ENCODE measurements around the gene ARHGAP6.

ARHGAP6 gene

DNA sequence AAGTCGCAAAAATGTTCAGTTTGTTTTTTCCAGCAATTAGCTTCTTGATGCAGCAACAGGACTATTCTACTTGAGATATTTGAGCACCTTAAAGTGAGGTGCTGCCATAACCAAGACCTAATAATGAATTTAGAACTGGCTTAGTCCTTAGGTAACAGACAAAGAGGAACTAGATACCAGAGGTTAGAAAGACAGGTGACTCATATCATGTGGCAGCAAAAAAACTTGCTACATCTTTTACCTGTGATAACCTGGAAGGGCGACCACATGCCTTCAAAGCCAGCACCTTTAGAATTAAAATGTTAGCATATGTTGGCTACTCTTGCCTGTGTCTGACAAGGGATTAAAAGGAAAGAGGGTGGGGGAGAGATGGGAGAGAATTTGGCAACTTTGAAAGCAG is 90.4 kb downstream of the ARHGAP6 start:
- no peak for DNase-seq (ENCODE audit: low spot score)

- DNase-seq (ENCODE audit: low spot score), result no peak
Observed at GRCh38 chrX:11567528-11568220, 98.0 kb downstream of the ARHGAP6 start.

- no peak for DNase-seq (ENCODE audit: low spot score)
Observed at GRCh38 chrX:11566789-11567188, 98.9 kb downstream of the ARHGAP6 start.

DNA sequence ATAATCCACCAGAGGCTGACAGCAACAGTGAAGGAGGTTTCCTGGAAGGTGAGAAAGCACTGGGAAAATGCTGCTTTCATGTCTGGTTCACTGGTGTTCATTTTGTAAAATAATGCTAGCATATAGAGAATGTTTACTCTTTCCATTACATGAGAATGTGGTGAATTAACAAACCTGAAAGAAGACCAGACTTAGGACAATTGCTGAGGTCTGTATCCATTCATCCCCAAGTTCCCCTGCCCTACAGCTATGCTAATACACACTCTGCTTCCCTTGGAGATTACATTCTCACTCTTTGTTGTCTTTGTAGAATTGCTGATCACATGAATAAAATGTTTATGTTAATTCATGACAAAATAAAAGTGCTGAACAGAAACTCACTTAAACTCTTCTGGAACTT is 99.5 kb downstream of the ARHGAP6 start:
- DNase-seq (ENCODE audit: low spot score), result no peak

DNA sequence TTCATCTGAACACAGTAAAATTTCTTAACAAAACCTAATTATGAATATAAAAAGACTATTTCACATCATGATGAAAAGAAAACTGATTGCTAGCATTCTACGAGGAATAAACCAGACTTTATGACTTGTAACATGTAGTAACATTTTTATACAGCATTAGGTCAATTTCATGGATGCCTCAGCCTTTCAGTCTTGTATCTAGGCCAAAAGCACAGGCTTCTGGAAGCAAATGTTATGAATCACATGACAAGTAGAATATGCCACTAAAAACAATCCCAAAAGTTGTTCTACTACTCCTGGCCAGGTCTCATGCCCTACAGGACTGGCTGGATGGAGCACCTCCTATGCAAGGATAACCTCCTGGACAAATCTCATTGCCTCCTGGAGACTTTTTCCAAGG is 101.2 kb downstream of the ARHGAP6 start:
- no peak for DNase-seq (ENCODE audit: low spot score)

DNA sequence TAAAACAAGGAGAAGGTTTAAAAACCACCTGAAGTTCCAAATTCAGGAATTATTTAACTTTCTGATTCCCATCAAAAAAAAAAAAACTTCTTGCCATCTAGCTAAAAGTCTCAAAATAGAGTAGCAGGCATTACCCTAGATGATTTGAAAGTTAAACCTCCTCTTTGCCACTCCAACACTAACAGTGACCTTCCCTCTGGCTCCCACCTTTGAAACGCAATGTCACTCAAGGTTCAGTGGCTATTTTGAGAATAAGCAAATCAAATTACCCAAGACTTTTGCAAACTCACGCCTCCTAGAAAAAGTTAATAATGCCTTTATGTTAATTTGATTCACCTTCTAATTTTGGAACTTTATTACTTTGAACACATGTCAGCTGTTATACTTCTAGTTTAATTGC is 103.2 kb downstream of the ARHGAP6 start:
- no peak for DNase-seq (ENCODE audit: low spot score)

- peak; percentile 11 for DNase-seq (ENCODE audit: low spot score)
Observed at GRCh38 chrX:11558972-11559371, 106.7 kb downstream of the ARHGAP6 start.

DNA sequence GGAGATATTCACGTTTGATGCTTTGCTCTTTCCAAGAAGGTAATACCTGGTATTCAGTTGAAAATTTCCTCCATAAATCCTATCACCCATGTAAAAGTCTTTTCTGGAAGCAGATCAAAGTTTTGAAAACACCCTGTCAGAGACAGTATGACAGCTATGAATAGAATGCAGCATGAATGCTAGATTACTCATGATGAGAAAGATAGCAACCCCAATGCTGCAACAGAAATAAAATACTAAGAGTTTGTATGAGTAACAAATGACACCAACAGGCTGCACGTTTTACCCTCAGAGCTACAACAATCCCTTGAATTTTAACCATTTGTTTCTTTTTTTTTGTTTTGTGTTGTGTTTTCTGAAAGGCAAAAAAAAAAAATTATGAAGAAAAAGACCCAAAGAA is 108.6 kb downstream of the ARHGAP6 start:
- DNase-seq (ENCODE audit: low spot score), result no peak

GRCh38 chrX:11555759-11556158 is 110.0 kb downstream of the ARHGAP6 start:
- DNase-seq (ENCODE audit: low spot score), result no peak

DNA sequence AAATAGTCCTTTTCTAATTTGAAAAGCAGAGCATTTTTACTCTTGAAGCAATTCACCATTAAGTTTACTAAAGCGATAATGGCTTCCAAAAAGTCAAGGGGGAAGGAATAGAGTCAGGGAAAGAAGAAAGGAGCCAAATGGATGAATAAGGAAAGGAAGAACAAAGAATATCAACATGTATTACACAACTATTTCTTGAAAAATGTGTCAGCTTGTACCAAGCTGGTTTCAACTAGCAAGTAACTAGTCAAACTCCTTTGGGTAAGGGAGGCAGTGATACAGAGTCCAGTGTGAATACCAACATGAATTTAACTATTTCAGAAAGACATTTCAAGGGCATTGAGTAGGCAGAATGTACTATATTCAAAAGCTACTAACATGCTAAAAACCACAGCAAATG is 112.1 kb downstream of the ARHGAP6 start:
- DNase-seq (ENCODE audit: low spot score), result no peak

GRCh38 chrX:11551151-11551550 is 114.6 kb downstream of the ARHGAP6 start:
- DNase-seq (ENCODE audit: low spot score), result no peak

GRCh38 chrX:11546917-11547316 is 118.8 kb downstream of the ARHGAP6 start:
- no peak for DNase-seq (ENCODE audit: low spot score)

GRCh38 chrX:11543249-11543648 is 122.5 kb downstream of the ARHGAP6 start:
- no peak for DNase-seq (ENCODE audit: low spot score)

DNA sequence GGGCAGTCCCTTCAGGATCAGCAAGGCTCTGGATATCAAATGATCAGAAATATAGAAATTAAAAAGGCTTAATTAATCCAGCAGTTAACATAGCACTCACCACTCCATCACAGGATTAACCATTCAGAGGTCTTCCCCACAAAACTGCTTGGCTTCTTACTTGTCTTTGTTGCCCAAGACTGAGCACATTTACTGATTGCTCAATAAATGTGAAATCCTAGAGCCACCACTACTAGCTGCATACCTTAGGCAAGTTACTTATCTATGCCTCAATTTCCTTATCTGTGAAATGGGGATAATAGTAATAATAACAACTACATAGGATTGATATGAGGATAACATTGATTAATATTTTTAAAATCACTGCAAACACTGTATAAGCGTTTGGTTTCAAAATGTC is 124.2 kb downstream of the ARHGAP6 start:
- no peak for DNase-seq (ENCODE audit: low spot score)

DNA sequence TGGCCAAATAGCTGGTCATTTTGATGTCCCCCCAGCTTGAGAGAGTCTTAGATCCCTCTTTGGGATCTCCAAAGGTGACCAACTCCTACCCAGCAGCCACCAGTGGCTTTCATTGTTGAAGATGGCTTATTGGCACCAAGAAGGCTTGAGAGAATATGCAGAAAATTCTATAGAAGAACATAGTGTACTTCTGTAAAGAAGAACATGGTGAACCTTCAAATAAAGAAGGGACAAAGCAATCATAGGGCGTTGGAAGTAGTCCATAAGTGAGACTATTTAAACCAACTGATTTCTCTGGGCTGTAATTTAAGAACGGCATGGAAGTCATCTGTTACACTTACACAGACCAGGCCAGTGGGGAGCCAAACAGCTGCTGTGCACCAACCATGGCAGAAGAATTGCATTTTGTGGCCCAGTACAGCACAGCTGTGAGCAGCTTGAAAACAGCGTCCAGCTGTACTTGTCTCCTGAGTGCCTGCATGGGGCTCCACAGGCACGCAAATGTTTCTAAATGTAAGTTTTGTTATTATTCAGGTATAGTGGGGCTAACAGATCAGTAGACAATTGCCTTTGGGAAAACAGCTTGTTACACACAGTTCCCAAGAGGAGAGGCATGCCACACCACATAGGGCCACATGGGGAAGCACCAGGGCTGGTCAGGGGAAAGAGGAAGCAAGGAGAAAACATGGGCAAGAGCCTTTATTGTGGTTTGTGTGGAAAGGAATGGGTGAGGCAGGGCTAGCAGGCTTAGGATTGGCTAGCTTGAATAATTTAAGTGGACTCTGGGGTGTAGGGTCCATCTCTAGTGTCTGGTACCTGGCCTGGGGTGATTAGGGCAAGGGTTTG is 125.0 kb downstream of the ARHGAP6 start:
- no peak for DNase-seq (ENCODE audit: low spot score)

- DNase-seq (ENCODE audit: low spot score), result no peak
Observed at GRCh38 chrX:11537141-11537540, 128.6 kb downstream of the ARHGAP6 start.

DNA sequence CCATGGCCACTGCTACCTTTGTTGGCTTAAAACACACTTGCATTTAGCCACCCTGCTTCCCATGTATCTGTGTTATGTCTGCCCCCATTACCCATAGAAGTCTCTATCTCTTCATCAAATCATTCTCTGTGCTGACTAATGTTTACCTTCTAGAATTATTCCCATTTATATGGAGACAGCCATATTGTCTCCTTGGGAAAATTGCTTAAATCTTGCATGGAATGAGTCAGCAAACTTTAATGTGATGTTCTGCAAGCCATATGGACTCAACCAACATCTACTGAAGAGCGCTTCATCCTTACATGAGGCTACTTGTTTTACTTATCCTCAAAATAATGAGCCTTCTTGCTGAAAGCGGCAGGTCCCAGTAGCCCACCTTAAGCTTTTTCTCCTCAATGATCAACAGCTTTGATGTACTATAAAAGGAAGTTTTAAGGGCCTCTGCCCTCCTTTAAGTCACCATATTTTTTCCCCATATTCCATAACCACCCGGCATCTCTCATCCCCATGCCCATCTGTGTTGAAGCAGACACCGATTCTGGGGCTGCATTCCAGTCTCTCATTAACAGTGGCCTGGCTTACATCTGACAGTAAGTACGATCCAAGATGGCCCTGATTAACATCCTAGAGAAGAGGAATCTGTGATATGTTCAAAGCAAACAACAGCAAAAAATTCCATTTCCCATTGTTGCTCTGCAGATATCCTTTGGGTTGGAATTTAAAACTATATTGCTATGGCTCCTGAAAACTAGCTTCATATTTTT is 130.4 kb downstream of the ARHGAP6 start:
- no peak for DNase-seq (ENCODE audit: low spot score)

GRCh38 chrX:11533199-11533651 is 132.5 kb downstream of the ARHGAP6 start:
- peak; percentile 79 for DNase-seq (ENCODE audit: low spot score)

- peak; percentile 19 for DNase-seq (ENCODE audit: low spot score)
Observed at GRCh38 chrX:11532291-11533078, 133.2 kb downstream of the ARHGAP6 start.

DNA sequence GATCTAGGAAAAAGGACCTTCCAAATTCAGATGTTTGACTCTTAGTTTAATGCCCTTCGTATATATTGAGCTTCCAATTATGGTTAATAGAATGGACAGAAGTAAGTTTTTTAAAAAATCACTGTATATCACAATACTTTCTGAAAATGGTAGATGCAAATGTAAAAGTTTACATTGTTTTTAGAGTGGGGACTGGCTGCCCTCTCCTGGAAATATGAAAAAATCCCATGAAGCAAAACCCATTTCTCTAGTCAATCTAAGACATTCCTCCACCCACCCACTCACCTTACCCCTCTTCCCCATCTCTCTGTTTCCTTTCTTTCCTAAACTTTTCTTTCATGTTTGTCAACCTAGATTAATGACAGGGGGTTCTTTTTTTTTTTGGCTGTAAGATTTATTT is 134.5 kb downstream of the ARHGAP6 start:
- DNase-seq (ENCODE audit: low spot score), result no peak

DNA sequence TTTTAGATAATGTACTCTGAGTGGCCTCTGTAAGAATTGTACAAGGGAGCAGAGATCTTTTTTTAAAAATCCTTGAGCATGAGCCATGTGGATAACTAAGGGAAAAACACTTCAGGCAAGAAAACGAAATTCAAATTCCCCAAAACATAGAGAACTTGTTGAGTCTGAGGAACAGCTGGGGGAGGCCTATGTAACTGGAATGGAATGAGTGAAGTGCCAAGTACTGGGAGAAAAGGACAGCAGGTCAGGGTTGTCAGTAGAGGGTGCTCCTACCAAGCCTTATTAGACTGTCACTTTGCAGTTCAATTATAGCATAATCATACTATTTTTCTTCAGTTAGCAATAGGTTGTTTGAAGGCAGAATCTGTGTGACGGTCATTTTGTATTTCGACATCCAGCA is 135.1 kb downstream of the ARHGAP6 start:
- no peak for DNase-seq (ENCODE audit: low spot score)

DNA sequence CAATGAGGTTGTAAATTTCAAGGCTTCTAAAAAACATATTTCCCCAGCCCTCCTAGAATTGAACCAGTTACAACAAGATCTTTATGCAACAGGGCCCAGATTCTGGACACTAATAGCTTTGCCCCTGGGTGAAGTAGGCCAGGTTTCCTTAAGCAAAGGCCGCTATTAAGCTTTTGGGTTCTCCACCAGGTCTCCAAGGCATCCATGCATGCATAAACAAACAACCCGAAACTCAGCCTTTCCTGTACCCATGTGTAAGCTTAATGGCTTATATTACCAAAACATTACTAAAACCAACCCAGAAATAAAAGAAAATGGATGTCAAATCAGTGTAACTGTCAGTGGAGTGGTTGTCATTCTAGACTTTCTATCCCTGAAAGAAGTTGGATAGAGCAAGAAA is 137.1 kb downstream of the ARHGAP6 start:
- no peak for DNase-seq (ENCODE audit: low spot score)
